ENCODE measurements around the gene GTF2H2C_2.
"Not testable (repeated sequence)": the region's sequence is repeated elsewhere in the genome, so short reads cannot be mapped to it uniquely, and the experiment has no call there.

The GTF2H2C_2 gene

GRCh38 chr5:70415117-70415516, at the start of gene GTF2H2C_2:
Gene GTF2H2C_2, plus strand, starts transcription at chr5:70415368.
- not testable (repeated sequence) for DNase-seq

GRCh38 chr5:70400984-70401686, 14.0 kb upstream of the GTF2H2C_2 start:
- not testable (repeated sequence) for DNase-seq

GRCh38 chr5:70421322-70421721, 6.2 kb downstream of the GTF2H2C_2 start:
- DNase-seq: not testable (repeated sequence)

- not testable (repeated sequence) for DNase-seq
These were observed 8.0 kb downstream of the GTF2H2C_2 start for GRCh38 chr5:70423215-70423614.

- not testable (repeated sequence) for DNase-seq
These were observed 23.4 kb downstream of the GTF2H2C_2 start for GRCh38 chr5:70438518-70438917.

- not testable (repeated sequence) for DNase-seq
These were observed 34.4 kb downstream of the GTF2H2C_2 start for GRCh38 chr5:70449565-70449964.

GRCh38 chr5:70451249-70451984, 36.2 kb downstream of the GTF2H2C_2 start:
- DNase-seq: not testable (repeated sequence)

GRCh38 chr5:70457093-70457492, 41.9 kb downstream of the GTF2H2C_2 start:
- not testable (repeated sequence) for DNase-seq

- DNase-seq: not testable (repeated sequence)
These were observed 44.0 kb downstream of the GTF2H2C_2 start for GRCh38 chr5:70459188-70459587.

GRCh38 chr5:70461984-70462383, 46.8 kb downstream of the GTF2H2C_2 start:
- DNase-seq: not testable (repeated sequence)

- not testable (repeated sequence) for DNase-seq
These were observed 49.0 kb downstream of the GTF2H2C_2 start for GRCh38 chr5:70464019-70464637.

- not testable (repeated sequence) for DNase-seq
These were observed 54.9 kb downstream of the GTF2H2C_2 start for GRCh38 chr5:70469926-70470509.
